Mucosa of descending colon (tissue), 3 donors: Measurements from ENCODE around the gene CYB561. TPM values are rescaled to one million over a fixed set of nuclear protein-coding genes. Genes with fewer than 3 reads are reported as not detected.

Source experiments
- ATAC-seq: fragments of 200-7000 bp; cut with Tn5 transposase; one replicate; pipeline ENCODE4 v1.9.1; 2020; ENCODE audit warnings: mild to moderate bottlenecking, moderate library complexity
- DNase-seq, 3 donors: peaks; one replicate each; pipeline ENCODE4 v3.0.0-alpha.2; 2020
- H3K36me3 ChIP-seq: fragments of 200-600 bp; one replicate; pipeline ENCODE4 v1.8.0; 2021; ENCODE audit warnings: low read depth, mild to moderate bottlenecking
- H3K4me1 ChIP-seq: fragments of 200-600 bp; one replicate; pipeline ENCODE4 v1.8.0; 2021; ENCODE audit warnings: low read depth, mild to moderate bottlenecking
- H3K4me3 ChIP-seq: fragments of 200-600 bp; one replicate; pipeline ENCODE4 v1.8.0; 2021; ENCODE audit warnings: mild to moderate bottlenecking
- H3K9me3 ChIP-seq: fragments of 200-600 bp; one replicate; pipeline ENCODE4 v1.8.0; 2021; ENCODE audit warnings: mild to moderate bottlenecking
- CTCF ChIP-seq: fragments of 200-600 bp; IDR thresholded peaks from one replicate; pipeline ENCODE4 v1.8.0; 2022; ENCODE audit warnings: antibody characterized with exemption, mild to moderate bottlenecking
- intact Hi-C, 2 donors: fragments of 100-400 bp; cut with DNase I in 1 of 2; cut with micrococcal nuclease in 1 of 2; formaldehyde crosslinking; loops; one replicate each; pipeline versions ENCODE4 v1.11.0 to v1.11.1; 2022; cut with DNase I, micrococcal nuclease
- long read RNA-seq, 2 donors: library from polyadenylated mRNA; unstranded; transcript quantifications; one replicate each; pipeline ENCODE4 v2.0.0, GENCODE V29; 2019 to 2021
- total RNA-seq, 3 donors: library from RNA; stranded (reverse); fragmentation: NEBNext Ultra II Directional in 2 of 3; extraction: Animal tissue kit (Norgen Biotek cat#: 25700) in 2 of 3; gene quantifications; one replicate each; pipeline versions ENCODE4 v1.2.1 to v1.2.4, GENCODE V29; 2021 to 2023
- donor health status: DM: no; HTN: no; CAD: no; lungs with moderate emphysema.
- donor health status: DM: no; HTN: no; CAD: no.
- donor health status: DM: no; HTN: yes; CAD: no.

CYB561 gene
- 10 to 100 TPM; 38.1 to 54.9 (median 51.3) TPM for total RNA-seq
- long read RNA-seq, donor 1, transcript CYB561-201 (6 exons, 3,001 nt) = major isoform, 18 of 39 reads
- long read RNA-seq, donor 1, transcript CYB561-203 (6 exons, 3,151 nt) = minor isoform, 5 of 39 reads
- long read RNA-seq, donor 1, partial matches to known transcripts = 4 of 39 reads
- long read RNA-seq, donor 1, other reads (novel, unspliced or antisense) = 7 of 39 reads
- long read RNA-seq, donor 2, transcript CYB561-201 (6 exons, 3,001 nt) = major isoform, 17 of 38 reads
- long read RNA-seq, donor 2, partial matches to known transcripts = 0 of 38 reads
- long read RNA-seq, donor 2, other reads (novel, unspliced or antisense) = 15 of 38 reads

GRCh38 chr17:63445954-63446752 lies at the start of gene CYB561:
Gene CYB561, minus strand, starts transcription at chr17:63446306. Its CDS starts 8,759 bp downstream, at chr17:63437547.
- peak; percentile 86 to 92 (median 90) for DNase-seq
- no peaks in the 10 kb centered on the region for H3K9me3 ChIP-seq
- H3K36me3 ChIP-seq = no peaks in the 10 kb centered on the region
- peak; percentile 86 for ATAC-seq
- peaks cover 24% of the 10 kb centered on the region for H3K4me1 ChIP-seq
- TF ChIP-seq CTCF = no peak
- intact Hi-C loops = no loop called here
- H3K4me3 ChIP-seq = peak within 1 kb of the TSS; percentile 59

- DNase-seq = peak in 1 of 3 donors; percentile 32
- intact Hi-C loops = no loop called here
- H3K4me3 ChIP-seq = no peak overlapping the region
Observed at GRCh38 chr17:63495491-63495890, 49.4 kb upstream of the CYB561 start.

DNA sequence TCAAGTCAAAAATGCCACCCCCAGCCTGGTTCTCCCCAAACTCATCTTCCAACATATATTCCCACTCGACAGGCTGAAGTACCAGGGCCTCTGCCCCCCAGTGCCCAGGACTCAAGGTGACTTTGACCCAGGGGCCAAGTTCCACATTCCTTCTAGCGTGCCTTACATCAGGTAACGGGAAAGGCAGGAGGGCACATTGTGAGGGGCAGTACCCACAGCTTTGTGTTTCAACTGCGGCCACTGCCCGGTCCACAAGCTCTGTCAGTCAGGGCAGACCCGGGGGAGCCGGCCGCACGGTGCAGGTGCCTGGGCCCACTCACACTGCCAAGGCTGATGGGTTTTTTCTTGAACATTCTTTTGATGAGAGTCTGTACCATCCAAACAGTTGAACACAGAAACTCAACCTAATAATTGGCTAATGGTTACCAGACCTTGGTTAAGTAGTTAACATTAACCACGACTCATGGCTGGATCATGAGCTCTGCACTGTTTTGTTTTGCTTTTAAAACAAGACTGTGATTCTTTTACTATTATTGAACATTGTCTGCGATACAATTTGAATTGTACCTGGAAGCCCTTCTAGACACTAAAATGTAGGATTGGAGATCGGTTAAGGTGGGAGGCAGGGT lies 48.3 kb upstream of the CYB561 start:
- TF ChIP-seq CTCF = no peak
- no peaks in the 10 kb centered on the region for H3K4me1 ChIP-seq
- no peak for ATAC-seq
- intact Hi-C loops = no loop called here
- H3K4me3 ChIP-seq = no peak overlapping the region
- peak in 1 of 3 donors; percentile 11 for DNase-seq
- H3K9me3 ChIP-seq = no peaks in the 10 kb centered on the region
- no peaks in the 10 kb centered on the region for H3K36me3 ChIP-seq

More at GRCh38 chr17:63495491-63495890, 49.4 kb upstream of the CYB561 start:
- no peak for TF ChIP-seq CTCF
- Histone ChIP-seq H3K36me3 (no peaks in the 10 kb centered on the region), H3K4me1 (no peaks in the 10 kb centered on the region), H3K9me3 (no peaks in the 10 kb centered on the region)
- no peak for ATAC-seq

GRCh38 chr17:63493411-63493810 lies 47.3 kb upstream of the CYB561 start:
- Histone ChIP-seq H3K36me3 (no peaks in the 10 kb centered on the region), H3K4me3 (no peak overlapping the region), H3K4me1 (no peaks in the 10 kb centered on the region), H3K9me3 (no peaks in the 10 kb centered on the region)
- DNase-seq = no peak
- ATAC-seq = no peak
- TF ChIP-seq CTCF = no peak
- intact Hi-C loops = no loop called here

- no peaks in the 10 kb centered on the region for H3K4me1 ChIP-seq
- DNase-seq = no peak
- intact Hi-C loops = no loop called here
Observed at GRCh38 chr17:63492940-63493339, 46.8 kb upstream of the CYB561 start.

More at GRCh38 chr17:63492940-63493339, 46.8 kb upstream of the CYB561 start:
- no peak for TF ChIP-seq CTCF
- ATAC-seq = no peak
- Histone ChIP-seq H3K9me3 (no peaks in the 10 kb centered on the region), H3K4me3 (no peak overlapping the region), H3K36me3 (no peaks in the 10 kb centered on the region)
